ENCODE measurements around the gene PPFIBP2. TPM values are rescaled to one million over a fixed set of nuclear protein-coding genes. Genes with fewer than 3 reads are reported as not detected.

PPFIBP2 gene
- total RNA-seq, 1 experiment from 2014 or later = 5.7 TPM

DNA sequence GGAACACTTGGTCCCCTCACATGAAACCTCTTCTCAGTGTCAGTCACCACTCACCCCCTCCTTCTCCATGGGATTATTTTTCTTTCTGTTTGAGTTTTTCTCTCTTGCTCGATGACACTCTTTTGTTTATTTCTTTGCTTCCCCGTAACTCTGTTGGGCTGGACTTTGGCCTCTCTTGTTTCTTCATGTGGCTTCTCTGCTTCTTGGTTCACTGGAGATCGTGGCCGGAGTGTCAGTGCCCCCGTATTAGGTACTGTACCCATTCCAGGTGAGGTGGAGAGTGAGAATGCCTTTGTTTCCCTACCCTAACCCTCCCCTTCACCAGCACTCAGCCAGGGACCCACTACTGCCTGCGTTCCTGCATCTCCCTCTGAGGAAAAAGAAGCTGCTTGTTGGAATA lies 127.0 kb downstream of the PPFIBP2 start:
- BruUV-seq (replicated peaks) = no TSS peak
- RAD21 ChIA-PET (ENCODE audit: low non-redundant PET in 1 of 2, low total read pairs in 2 of 2, uncharacterized antibody in 2 of 2, unreplicated experiment in 2 of 2) = no interaction called here
- Histone ChIP-seq H3K27me3 (ENCODE audit: insufficient read depth, low read length) (no peaks in the 10 kb centered on the region), H3K9me2 (ENCODE audit: insufficient read depth) (no peaks in the 10 kb centered on the region), H3K36me3 (ENCODE audit: control insufficient read depth in 1 of 2, insufficient read depth in 2 of 2, low read length in 2 of 2) (no peaks in the 10 kb centered on the region), H3K79me2 (ENCODE audit: insufficient read depth, low read length) (no peaks in the 10 kb centered on the region), H3K27ac (ENCODE audit: low read depth, low read length) (no peak overlapping the region), H3K4me2 (ENCODE audit: low read length) (no peak overlapping the region), H3K4me3 (replicated peaks in 1 of 2; ENCODE audit: low read depth in 1 of 2, low read length in 2 of 2) (no peak overlapping the region), H3K9ac (ENCODE audit: low read length) (no peak overlapping the region), H2AFZ (ENCODE audit: low read depth, low read length, poor library complexity, severe bottlenecking) (no peak overlapping the region), H4K20me1 (ENCODE audit: insufficient read depth) (no peaks in the 10 kb centered on the region), H3K9me3 (ENCODE audit: control insufficient read depth in 1 of 2, insufficient read depth in 1 of 2, low read depth in 1 of 2, low read length in 2 of 2) (no peaks in the 10 kb centered on the region), H3K4me1 (ENCODE audit: control insufficient read depth in 1 of 2, insufficient read depth in 2 of 2, low read length in 2 of 2) (no peaks in the 10 kb centered on the region)
- CTCF ChIA-PET = no interaction called here
- POLR2A ChIA-PET = no interaction called here
- intact Hi-C loops (cut with micrococcal nuclease) = no loop called here
- TF ChIP-seq POLR2AphosphoS5 (IDR thresholded peaks at IDR 0.05; ENCODE audit: low read depth, low read length) (no peak), SRF (IDR thresholded peaks at IDR 0.05; ENCODE audit: low read depth) (no peak), EZH2phosphoT487 (IDR thresholded peaks at IDR 0.05; ENCODE audit: borderline replicate concordance) (no peak), SP1 (IDR thresholded peaks at IDR 0.05; ENCODE audit: low read depth) (no peak), JUND (IDR thresholded peaks at IDR 0.05) (no peak), FOSL1 (IDR thresholded peaks at IDR 0.05; ENCODE audit: low read depth) (no peak), EZH2 (IDR thresholded peaks at IDR 0.05) (no peak), POLR2A (IDR thresholded peaks at IDR 0.05; ENCODE audit: borderline replicate concordance, extremely low read depth, insufficient read depth, insufficient read length) (no peak), TCF7L2 (IDR thresholded peaks at IDR 0.05; ENCODE audit: borderline replicate concordance, extremely low read depth, insufficient read depth, insufficient read length) (no peak), ELF1 (IDR thresholded peaks at IDR 0.05; ENCODE audit: borderline replicate concordance, low read depth) (no peak), RAD21 (IDR thresholded peaks at IDR 0.05; ENCODE audit: low read depth) (no peak), CEBPB (IDR thresholded peaks at IDR 0.05; ENCODE audit: low read depth) (no peak), ZFX (IDR thresholded peaks at IDR 0.05) (no peak), EGR1 (IDR thresholded peaks at IDR 0.05; ENCODE audit: low read depth) (no peak), ZNF274 (IDR thresholded peaks at IDR 0.05; ENCODE audit: low read depth, low read length) (no peak)
- TF ChIP-seq, protein P1, sequence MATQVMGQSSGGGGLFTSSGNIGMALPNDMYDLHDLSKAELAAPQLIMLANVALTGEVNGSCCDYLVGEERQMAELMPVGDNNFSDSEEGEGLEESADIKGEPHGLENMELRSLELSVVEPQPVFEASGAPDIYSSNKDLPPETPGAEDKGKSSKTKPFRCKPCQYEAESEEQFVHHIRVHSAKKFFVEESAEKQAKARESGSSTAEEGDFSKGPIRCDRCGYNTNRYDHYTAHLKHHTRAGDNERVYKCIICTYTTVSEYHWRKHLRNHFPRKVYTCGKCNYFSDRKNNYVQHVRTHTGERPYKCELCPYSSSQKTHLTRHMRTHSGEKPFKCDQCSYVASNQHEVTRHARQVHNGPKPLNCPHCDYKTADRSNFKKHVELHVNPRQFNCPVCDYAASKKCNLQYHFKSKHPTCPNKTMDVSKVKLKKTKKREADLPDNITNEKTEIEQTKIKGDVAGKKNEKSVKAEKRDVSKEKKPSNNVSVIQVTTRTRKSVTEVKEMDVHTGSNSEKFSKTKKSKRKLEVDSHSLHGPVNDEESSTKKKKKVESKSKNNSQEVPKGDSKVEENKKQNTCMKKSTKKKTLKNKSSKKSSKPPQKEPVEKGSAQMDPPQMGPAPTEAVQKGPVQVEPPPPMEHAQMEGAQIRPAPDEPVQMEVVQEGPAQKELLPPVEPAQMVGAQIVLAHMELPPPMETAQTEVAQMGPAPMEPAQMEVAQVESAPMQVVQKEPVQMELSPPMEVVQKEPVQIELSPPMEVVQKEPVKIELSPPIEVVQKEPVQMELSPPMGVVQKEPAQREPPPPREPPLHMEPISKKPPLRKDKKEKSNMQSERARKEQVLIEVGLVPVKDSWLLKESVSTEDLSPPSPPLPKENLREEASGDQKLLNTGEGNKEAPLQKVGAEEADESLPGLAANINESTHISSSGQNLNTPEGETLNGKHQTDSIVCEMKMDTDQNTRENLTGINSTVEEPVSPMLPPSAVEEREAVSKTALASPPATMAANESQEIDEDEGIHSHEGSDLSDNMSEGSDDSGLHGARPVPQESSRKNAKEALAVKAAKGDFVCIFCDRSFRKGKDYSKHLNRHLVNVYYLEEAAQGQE (IDR thresholded peaks at IDR 0.05; ENCODE audit: low read depth) = no peak
- TF ChIP-seq, protein P2, sequence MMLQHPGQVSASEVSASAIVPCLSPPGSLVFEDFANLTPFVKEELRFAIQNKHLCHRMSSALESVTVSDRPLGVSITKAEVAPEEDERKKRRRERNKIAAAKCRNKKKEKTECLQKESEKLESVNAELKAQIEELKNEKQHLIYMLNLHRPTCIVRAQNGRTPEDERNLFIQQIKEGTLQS (IDR thresholded peaks at IDR 0.05) = no peak
- TF ChIP-seq, protein P3, sequence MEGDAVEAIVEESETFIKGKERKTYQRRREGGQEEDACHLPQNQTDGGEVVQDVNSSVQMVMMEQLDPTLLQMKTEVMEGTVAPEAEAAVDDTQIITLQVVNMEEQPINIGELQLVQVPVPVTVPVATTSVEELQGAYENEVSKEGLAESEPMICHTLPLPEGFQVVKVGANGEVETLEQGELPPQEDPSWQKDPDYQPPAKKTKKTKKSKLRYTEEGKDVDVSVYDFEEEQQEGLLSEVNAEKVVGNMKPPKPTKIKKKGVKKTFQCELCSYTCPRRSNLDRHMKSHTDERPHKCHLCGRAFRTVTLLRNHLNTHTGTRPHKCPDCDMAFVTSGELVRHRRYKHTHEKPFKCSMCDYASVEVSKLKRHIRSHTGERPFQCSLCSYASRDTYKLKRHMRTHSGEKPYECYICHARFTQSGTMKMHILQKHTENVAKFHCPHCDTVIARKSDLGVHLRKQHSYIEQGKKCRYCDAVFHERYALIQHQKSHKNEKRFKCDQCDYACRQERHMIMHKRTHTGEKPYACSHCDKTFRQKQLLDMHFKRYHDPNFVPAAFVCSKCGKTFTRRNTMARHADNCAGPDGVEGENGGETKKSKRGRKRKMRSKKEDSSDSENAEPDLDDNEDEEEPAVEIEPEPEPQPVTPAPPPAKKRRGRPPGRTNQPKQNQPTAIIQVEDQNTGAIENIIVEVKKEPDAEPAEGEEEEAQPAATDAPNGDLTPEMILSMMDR (IDR thresholded peaks at IDR 0.05 in 2 of 3, conservative IDR thresholded peaks at IDR 0.05 in 1 of 3; ENCODE audit: borderline replicate concordance in 1 of 3, insufficient read depth in 1 of 3, low read depth in 2 of 3, low read length in 2 of 3) = no peak
- DNase-seq (ENCODE audit: low read depth, low spot score) (no peak), ATAC-seq (no peak)

Measured in HCT116 (cell line).